IMR-90 (cell line): ENCODE data around the gene DOC2B.

Experiments
- CTCF ChIP-seq: conservative IDR thresholded peaks from 2 replicates; pipeline ENCODE4 v1.5.1; 2012; ENCODE audit warnings: mild to moderate bottlenecking, low read depth, low read length, improper control_type of control experiment
- FOS ChIP-seq: fragments of 150-350 bp; IDR thresholded peaks from 2 replicates; pipeline ENCODE4 v1.6.1; 2016; ENCODE audit warnings: low read depth, low read length
- POLR2A ChIP-seq: IDR thresholded peaks from 2 replicates; pipeline ENCODE4 v1.6.1; 2012; ENCODE audit warnings: mild to moderate bottlenecking, low read depth, low read length
- RAD21 ChIP-seq: IDR thresholded peaks from 2 replicates; pipeline ENCODE4 v1.6.1; 2012; ENCODE audit warnings: low read length, improper control_type of control experiment
- RFX5 ChIP-seq: IDR thresholded peaks from 2 replicates; pipeline ENCODE4 v1.8.0; 2012; ENCODE audit warnings: low read depth, mild to moderate bottlenecking, low read length, moderate library complexity
- SMC3 ChIP-seq: fragments of 150-350 bp; IDR thresholded peaks from 2 replicates; pipeline ENCODE4 v1.6.1; 2016; ENCODE audit warnings: low read depth, mild to moderate bottlenecking, antibody characterized with exemption, low read length, moderate library complexity
- USF2 ChIP-seq: fragments of 150-350 bp; IDR thresholded peaks from 2 replicates; pipeline ENCODE4 v1.6.1; 2017; ENCODE audit warnings: mild to moderate bottlenecking, antibody characterized with exemption, low read length, low read depth

- TF ChIP-seq CTCF (no peak), USF2 (no peak), SMC3 (no peak), RAD21 (no peak), FOS (no peak), RFX5 (no peak), POLR2A (no peak)
Measured at GRCh38 chr17:228951-229708, 47.7 kb upstream of the DOC2B start.
